Umbilical cord (tissue), 2 donors: ENCODE data around the gene WWC2. TPM values are rescaled to one million over a fixed set of nuclear protein-coding genes. Genes with fewer than 3 reads are reported as not detected.
A peak's percentile ranks its signal among the peaks of the same experiment; 100 is the strongest.
"Not testable (repeated sequence)": the region's sequence is repeated elsewhere in the genome, so short reads cannot be mapped to it uniquely, and the experiment has no call there.

Experiments used
- DNase-seq: peaks from one replicate; pipeline ENCODE4 v3.0.0-alpha.2; 2015; ENCODE audit warnings: low spot score
- total RNA-seq: library from RNA; depleted of rRNA; stranded (reverse); fragments of >200 nt; gene quantifications from one replicate; pipeline ENCODE4 v1.2.3, GENCODE V29; 2014; ENCODE audit warnings: low replicate concordance; ENCODE audit not compliant: insufficient read depth

The WWC2 gene
- total RNA-seq, 1 donor from 2014 or later: 36.8 TPM

DNA sequence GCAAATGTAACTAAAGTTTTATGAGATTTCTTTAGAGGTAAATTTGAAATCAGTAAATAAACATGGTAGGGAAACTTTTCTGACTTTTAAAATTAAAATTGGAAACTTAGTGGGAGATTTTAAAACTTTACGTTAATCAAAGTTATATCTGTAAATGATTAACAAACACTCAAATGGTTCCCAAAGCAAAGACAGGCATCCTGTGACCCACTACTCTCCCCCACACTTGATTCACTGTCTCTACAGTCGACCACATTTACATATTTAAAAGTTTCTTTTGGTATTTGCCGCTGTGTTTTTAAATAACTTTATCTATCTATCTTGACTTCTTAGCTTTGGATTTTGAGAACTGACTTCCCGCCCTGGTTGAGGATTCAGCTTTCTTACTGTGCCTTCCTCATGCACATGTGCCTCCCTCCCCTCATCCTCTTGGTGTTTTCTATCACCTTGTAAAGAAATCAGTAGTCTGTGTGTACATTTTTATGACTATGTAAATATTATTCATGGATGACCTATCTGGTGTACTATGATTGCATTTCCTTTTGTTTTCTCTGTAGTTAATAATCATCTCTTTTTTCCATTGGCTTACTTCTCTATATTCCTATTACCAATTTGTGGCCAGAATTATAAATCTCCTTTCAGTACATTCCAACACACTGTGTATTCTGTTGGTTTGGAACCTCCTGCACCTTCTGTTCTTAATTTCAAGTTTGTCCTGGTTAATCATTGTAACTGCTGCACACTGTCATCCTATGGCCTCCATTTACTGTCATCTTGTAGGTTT lies 72.6 kb downstream of the WWC2 start:
- DNase-seq: no peak

DNA sequence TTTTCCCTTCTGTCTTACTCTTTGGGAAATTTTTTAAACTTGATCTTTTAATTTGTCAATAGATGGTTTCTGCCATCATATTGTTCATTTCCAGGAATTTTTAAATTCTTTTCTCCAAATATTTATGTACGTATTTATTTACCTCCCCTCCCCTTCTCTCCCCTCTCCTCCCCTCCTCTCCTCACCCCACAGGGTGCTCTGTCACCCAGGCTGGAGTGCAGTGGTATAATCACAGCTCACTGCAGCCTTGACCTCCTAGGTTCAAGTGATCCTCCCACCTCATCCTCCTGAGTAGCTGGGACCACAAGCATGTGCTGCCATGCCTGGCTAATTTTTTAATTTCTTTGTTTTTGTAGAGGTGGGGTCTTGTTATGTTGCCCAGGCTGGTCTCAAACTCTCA lies 73.8 kb downstream of the WWC2 start:
- no peak for DNase-seq

DNA sequence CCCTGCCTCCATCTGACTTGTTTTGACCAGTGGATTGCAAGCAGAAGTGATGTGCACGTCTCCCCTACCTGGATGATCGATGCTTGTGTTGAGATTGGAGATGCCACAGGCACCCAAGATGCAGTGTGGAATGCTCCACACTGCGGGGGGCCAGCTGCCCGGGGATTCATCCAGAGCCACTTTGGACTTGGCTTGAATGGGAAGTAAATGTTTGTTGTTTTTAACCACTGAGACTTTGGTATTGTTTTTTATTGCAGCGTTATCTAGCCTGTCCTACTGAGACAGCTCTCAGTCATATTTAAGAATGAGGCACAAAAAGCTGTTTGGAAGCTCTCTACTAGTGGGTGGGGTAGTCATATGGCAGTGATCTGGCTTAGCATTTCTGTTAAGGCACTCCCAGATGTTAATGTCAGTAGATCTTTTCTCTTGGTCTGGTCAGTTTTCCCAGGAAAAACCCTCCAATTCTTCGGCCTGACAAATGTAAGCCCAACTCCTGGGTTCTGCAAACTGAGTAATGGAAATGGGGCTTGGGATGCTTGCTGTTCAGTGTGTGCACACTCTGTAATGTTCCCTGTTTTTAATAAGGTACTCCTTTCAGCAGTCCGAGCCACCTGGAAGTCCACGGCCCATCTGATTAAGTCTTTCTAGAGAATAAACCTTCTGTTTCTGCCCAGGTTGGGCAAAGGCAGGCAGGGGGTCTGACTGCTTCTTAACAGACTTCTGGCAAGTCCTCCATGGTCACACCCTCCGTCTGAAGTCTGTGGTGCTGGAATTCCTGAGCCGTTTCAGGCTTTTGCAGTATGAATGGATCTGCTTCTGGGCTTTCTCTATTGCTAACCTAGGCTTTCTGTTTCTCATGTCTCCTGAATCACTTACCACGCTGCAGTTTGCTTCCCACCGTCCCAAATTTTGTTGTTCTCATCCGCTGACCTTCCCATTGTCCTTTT lies 74.8 kb downstream of the WWC2 start:
- peak; percentile 69 for DNase-seq

DNA sequence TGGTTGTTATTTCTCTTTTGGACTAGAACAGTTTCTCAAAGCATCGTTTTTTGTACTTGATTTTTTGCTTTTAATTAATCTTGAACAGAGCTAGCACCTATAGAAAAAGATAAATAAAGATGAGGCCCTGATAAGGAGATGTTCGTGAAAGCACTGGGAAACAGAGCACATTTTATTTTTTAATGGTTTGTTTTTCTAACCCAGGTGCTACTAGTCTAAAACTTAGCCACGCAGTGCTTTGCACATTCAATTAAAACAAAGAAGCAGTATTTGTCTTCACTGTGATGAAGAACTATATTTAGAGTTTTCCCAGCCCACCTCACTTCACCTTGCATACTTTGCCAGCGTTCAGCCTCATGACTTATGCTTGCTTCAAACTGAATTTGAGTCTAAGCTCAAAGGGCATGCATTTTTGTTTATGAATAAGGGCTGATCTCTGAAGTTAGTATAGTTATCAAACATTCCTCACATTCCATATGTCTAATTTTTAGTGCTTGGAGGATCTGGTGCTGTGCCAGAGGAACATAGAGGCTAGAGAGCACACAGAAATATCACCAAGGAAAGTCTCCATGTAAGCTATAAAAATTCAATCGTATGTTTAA lies 76.7 kb downstream of the WWC2 start:
- peak; percentile 77 for DNase-seq

DNA sequence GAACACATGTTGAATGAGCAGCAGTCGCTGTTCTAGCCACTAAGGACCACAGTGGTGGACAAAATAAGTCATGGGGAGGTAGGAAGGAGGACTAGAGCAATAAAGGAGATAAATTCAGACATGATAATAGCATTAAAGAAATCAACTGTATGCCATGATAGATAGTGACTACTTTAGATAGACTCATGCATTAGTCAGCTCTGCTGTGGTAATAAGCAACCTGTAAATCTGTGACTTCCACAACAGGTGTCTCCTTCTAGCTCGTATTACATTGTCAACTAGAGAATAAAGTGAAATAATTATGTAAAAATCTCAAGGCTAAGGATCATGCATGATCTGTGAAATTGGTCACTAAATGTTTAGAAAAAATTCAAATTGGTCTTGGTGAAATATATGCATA lies 77.9 kb downstream of the WWC2 start:
- DNase-seq: no peak

DNA sequence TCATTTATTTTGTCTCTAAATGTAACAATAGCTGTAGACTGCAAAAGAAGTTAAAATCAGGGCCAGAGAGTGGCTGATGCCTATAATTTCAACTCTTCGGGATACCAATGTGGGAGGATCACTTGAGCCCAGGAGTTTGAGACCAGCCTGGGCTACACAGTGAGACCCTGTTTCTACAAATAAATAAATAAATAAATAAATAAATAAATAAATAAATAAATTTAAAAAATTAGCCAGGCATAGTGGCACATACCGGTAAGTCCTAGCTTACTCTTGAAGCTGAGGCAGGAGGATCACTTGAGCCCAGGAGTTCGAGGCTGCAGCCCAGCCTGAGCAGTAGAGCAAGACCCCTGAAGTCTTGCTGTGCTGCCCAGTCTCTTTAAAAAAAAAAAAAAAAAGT lies 79.1 kb downstream of the WWC2 start:
- no peak for DNase-seq

DNA sequence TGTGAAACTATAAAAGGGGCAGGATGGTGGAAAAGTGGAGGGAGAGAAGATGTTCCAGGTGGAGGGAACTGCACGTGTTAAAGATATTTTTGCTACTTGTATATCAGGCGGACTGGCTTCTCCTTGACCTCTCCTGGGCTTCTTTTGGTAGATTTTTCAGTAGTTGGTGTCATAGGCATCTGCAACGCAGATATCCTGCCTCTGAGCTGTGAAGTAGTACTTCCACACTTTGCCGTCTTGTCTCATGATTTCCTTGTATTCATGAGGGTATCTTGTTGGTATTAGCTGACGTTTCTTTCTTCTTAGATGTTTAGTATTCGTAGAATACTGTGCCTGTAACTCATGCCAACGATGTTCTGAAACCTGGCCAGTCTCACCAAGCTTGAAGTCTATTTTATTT lies 81.0 kb downstream of the WWC2 start:
- DNase-seq: no peak

DNA sequence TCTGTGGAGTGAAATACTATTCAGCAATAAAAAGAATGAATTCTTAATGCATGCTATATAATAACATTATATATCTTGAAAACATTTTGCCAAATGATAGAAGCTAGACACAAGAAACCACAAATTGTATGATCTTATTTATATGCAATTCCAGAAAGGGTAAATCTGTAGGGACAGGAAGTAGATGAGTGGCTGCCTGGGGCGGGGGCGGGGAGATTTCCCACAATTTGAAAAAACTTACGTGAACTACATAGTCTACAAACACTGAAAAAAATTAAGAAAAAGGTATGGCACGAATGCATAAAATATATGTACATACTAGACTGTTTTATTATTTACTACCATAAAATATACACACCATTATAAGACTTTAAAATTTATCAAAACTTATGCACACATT lies 81.6 kb downstream of the WWC2 start:
- DNase-seq: no peak

DNA sequence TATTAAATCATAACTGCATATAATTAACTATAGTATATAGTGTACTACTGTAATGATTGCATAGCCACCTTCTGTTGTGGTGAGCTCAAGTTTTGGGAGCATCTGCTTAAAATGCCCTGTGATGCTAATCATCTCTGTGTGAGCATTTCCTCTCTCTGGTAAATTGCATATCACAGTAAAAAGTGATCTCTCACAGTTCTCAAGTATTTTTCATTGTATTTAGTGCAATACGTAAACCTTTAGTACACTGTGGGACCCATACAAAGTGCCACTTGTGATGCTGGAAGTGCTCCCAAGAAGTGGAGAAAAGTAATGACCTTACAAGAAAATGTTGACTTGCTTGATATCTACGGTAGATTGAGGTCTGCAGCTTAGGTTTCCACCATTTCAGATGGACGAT lies 82.0 kb downstream of the WWC2 start:
- no peak for DNase-seq

DNA sequence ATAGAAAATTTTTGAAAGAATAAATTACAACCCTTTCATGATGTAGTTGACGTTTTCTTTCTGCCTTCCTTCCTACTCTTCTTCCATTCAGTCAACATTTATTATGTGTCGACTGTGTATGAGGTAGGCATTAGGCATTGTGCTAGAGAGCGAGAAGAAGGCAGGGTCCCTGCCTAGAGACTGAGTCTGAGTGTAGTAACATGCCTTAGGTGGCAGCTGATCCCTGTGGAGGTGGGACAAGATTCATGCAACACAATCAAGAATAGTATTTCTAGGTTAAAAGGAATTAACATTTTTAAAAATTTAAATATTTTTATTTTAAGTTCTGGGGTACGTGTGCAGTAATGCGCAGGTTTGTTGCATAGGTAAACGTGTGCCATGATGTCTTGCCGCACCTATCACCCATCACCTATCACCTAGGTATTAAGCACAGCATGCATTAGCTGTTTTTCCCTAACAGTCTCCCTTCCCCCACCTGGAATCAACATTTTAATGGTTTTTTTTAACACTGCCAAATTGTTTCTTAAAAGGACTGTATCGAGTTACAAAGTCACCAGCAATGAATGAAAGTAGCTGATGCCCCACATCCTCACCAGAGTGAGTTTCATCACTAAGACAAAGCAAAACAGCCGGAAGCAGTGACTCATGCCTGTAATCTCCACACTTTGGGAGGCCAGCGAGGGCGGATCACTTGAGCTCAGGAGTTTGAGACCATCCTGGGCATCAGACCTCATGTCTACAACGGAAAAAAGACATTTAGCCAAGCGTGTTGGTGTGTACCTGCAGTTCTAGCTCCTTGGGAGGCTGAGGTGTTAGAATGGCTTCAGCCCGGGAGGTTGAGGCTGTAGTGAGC lies 84.0 kb downstream of the WWC2 start:
- DNase-seq: peak; percentile 60

DNA sequence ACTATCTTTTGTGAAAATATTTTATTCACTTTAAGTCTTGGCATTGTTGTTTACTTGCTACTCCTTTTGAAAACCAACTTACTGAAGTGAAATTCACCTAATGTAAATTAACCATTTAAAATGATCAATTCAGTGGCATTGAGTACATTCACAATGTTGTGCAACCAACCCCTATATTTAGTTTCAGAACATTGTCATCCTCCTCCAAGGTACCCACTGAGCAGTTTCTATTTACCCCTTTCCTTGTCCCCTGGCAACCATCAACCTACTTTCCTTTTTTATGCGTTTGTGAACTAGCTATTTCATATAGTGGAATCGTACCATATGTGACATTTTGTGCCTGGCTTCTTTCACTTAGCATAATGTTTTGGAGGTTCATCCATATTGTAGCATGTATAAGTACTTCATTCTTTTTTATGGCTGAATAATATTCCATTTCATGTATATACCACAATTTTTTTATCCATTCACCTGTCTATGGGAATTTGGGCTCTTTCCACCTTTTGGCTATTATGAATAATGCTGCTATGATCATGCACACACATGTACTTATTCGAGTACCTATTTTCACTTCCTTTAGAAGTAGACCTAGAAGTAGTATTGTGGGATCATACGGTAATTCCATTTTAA lies 85.0 kb downstream of the WWC2 start:
- DNase-seq: no peak

DNA sequence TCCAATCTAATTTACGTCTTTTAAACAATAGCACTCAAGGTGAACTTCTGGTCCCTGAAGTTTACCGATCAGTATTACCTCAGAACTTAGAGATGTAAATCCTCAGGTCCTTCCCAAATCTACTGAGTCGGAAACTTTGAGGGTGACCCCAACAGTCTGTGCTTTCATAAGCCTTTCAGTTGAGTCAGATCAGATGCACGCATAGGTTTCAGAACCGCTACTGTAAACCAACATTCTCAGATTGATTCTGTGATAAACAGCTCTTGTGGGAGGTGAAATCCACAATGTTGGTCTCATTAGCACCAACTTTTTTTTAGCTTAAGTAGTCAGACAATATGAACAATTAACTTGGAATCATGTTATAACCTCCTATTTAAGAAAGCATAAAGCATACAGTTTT lies 86.0 kb downstream of the WWC2 start:
- DNase-seq: no peak

DNA sequence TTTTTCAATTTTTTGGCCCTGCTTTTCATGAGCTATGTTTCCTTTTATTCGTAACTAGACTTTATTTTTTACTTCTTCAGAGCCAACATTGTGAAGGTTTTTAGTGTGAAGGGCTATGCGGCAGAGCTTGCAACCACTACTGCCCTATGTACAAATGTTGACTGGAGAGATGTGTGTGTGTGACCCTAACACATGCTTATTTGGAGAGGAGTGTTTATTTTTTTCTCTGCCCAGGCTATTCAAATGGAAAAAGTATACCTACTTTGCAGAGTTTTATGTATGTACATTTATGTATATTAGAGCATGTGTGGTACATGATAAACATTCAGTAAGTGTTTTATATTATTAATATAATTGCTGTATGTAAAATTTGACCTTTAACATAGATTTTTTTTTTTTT lies 86.5 kb downstream of the WWC2 start:
- no peak for DNase-seq

DNA sequence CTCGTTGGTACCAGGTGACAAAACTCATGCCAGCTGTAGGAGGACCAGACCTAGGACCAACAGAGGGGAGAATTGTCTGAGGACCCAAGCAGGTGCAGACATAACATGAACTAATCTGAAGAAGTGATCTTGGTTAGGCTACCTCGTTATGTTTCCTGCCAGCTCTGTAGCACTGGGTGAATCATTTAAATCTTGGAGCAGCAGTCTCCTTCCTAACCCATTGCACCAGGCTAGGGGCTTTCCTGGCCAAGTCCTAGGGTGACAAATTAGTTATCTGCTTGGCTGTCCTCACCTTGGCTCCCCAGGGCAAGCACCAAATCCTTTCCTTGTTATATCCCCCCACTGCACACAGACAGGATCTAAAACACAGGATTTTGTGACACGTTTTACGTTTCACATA lies 87.8 kb downstream of the WWC2 start:
- no peak for DNase-seq

DNA sequence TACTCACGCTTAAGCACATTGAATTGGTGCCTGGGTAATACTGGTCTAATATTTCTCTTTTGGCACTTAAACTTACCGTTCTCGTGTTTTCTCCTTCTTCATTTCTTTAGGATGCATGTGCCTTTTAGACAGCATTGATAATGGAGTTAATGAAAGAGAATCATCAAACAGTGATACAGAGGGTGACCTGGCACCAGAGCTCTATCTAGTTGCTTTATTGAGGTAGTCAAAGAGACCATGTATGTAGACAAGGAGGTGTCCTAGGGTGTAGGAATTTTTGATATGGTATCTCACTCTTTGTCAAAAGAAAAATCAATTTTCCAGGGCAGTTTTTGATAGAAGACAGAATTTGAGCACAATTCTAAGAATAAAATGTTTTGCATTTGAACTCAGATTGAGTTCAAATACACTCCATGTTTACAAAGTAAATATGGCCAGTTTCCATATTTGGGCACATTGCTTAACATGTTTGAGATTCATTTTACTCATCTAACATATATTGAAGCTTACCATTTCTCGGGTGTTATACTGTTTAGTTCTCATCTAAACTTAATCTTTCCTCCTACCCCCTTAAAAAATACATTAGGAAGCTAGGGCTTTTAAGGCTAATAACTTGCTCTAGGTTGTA lies 92.0 kb downstream of the WWC2 start:
- no peak for DNase-seq

DNA sequence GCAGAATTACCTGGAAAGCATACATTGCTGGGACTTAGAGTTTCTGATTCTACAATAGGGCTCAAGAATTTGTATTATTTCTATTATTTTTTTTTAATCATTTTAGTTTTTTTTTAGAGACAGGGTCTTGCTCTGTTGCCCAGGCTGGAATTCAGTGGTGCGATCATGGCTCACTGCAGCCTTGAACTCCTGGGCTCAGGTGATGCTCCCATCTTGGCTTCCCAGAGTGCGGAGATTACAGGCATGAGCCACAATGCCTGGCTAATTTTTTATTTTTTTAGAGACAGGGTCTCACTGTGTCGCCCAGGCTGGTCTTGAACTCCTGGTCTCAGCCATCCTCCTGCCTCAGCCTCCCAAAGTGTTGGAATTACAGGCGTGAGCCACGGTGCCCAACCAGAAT lies 92.6 kb downstream of the WWC2 start:
- no peak for DNase-seq

DNA sequence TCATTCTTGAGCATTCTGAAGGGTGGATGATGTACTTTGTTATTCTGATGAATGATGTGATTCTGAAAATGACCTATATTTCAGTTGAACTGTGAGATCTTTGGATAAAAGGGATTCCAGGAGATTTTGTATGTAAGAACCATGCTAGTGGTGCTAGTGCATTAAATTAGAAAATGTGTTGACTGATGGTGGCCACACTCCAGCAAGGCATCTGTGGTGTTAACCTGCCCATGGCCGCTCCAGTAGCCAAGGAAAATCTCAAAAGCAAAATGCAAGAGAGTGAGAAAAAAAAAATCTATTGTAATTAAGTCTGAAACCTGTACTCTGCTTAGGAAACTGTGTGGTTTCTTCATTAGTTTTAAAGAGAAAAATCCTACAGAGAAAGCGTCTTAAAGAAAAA lies 93.5 kb downstream of the WWC2 start:
- DNase-seq: no peak

DNA sequence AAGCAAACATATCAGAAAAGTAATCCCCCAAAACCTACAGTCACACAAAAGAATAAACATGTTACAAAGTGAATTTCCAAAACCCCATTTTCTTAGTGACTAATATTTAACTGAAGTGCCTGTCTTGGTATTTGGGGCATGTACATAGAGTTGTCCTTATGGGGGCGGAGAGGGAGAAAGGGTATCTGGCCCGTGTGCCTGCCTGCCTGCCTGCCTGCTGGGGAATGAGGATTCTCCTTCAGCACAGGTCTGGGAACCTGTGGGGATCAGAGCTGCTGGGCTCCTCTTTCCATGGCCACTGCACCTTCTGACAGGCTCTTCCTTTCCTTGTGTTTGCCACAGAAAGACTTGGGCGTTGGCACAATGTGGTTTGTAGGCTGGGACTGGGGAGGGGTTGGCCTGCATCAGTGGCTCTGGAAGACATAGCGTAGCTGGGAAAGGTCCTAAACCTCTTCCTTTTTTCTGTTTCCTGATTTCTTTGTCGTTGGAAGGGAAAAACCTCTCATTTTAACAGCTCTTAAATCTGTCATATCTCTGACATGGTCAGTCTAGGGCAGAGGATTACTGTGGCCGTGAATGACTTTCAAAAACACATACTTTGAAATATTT lies 94.8 kb downstream of the WWC2 start:
- DNase-seq: not testable (repeated sequence)

DNA sequence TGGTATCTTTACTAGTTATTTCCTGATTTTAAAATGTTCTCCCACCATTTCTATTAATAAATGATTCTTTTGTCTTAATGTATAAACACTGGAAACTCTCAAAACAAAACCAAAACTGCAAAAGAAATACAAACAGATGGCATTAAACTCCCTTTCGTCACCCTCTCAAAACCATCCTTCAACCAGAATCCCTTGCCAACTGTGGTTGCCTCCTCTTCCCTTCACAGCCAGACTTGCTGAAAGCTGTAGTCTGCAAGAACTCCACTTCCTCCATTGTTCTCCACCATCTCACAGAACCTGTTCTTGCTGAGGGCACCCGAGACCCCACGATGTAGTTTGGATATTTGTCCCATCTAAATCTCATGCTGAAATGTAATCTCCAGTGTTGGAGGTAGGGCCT lies 96.5 kb downstream of the WWC2 start:
- DNase-seq: no peak

DNA sequence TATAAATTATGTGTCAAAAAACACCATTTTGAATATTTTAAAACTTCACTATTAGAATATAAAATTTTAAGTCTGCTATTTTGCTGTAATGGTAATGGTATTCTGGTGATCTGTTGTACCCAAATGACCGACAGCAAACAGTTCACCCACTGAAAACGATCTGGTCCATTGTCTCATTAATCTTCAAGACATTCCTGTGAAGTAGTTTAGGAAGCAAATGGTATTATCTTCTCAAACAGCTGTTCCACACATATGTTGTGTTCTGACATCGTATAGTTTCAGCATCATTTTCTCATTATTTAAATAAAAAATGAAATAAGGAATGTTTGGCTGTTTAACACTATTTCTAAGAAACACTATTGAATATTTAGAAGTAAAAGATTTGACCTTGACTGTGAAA lies 98.1 kb downstream of the WWC2 start:
- no peak for DNase-seq
